TTC549 (cell line): ENCODE measurements around the gene HAUS8.

ENCODE experiments used
- FAIRE-seq: peaks from 2 replicates; lab custom pipeline; 2012; peaks lifted over from hg19 to GRCh38; lab: Jason Lieb, UNC

The HAUS8 gene

DNA sequence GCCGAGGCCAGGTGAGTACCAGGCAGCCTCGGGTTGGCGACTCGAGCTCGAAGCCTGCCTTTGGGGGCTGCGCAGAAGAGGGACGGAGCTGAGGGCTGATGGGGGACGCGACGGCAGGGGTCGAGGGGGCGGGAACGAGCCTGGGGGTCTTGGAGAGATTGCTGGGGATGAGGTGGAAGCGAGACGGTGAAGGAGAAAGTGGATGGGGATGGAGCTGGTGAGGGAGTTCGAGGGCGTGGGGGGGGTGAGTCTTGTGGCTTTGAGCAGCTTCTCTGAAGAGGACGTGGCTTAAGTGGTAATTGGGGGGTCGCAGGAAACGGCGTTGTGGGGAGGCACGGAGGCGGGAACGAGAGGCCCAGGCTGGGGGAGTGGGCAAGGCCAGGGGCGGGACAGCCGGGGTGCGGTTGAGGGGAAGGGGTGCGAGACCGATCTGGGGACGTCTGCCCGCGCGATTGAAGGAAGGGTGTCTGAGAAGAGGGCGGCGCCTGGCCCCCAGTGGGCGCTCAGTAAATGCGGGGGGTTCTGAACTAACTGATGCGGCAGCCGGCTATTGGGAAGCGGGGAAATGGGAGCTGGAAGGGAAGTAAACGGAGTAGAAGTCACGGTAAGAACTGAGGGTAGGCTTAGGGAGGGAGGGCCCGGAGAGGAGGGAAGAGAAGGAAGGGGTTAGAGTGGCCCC is 751 bp upstream of the HAUS8 start:
- FAIRE-seq, result no peak

GRCh38 chr19:17074634-17075034 is 618 bp downstream of the HAUS8 start:
- no peak for FAIRE-seq

GRCh38 chr19:17073869-17074633 is 1.2 kb downstream of the HAUS8 start:
- no peak for FAIRE-seq

- no peak for FAIRE-seq
These were observed 4.3 kb downstream of the HAUS8 start for GRCh38 chr19:17070912-17071311.

DNA sequence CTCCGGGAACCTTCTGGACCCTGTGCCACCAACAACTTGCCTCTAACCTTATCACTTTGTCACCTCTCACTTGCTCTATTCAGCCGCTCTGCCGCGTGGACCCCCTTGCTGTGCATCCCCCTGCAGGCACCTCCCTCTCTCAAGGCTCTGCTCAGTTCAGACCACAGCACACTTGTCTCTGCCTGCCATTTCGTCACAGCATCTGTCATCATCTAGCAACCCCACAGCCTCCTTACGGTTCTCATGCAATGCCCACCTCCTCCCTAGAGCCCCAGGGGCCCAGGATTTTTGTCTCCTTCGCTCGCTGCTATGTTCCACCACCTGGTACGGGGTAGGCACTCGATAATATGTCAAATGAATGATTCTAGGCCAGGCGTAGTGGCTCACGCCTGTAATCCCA is 4.8 kb downstream of the HAUS8 start:
- no peak for FAIRE-seq

DNA sequence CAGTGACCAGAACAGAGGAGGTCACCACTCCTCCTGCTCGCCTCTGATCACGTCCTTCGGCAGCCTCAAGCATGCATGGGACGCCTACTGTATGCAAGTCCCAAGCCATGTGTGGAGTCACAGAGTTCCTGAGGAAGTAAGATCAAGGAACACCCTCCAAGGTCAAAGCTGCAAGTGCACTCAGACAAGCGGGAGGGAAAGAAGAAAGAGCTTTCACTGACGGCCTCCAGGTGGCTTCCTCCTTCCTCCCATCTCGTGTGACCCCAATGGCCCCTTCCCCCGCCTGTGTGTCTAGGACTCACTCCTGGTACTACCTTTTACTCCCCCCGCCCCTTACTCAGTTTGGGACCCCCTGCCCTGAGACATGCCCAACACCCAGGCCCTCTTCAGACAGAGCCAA is 6.1 kb downstream of the HAUS8 start:
- no peak for FAIRE-seq

DNA sequence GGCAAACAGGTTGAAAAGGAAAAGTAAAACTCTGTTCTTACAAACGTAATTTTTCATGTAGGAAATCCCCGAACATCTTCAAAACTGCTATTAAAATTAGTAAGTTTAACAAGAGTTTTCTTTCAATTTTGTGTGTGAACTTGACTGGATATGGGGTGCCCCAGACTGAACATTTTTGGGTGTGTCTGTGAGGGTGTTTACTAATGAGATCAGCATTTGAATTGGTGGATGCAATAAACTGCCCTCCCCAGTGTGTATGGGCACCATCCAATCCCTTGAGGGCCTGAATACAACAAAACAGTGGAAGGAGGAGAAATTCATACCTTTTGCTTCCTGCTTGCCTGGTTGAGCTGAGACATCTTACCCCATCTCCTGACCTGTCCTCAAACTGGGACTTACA is 11.8 kb downstream of the HAUS8 start:
- no peak for FAIRE-seq

DNA sequence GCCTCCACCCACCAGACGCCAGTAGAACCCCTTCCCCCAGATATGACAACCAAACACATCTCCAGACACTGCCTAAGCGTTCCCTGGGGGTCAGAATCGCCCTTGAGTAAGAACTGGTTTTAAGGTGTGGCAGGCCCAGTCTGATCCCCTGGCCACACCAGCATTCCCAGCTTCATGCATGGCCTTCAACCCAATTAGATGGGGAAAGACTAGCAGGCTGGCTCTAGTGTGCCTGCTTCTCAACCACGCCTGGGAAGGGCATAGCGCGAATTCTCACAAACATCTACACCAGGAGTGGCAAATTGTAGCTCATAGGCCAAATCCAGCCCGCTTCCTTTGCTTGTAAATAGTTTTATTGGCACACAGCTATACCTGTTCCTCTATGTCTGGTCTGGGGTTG is 13.6 kb downstream of the HAUS8 start:
- FAIRE-seq, result no peak

GRCh38 chr19:17061205-17061604 is 14.0 kb downstream of the HAUS8 start:
- no peak for FAIRE-seq

DNA sequence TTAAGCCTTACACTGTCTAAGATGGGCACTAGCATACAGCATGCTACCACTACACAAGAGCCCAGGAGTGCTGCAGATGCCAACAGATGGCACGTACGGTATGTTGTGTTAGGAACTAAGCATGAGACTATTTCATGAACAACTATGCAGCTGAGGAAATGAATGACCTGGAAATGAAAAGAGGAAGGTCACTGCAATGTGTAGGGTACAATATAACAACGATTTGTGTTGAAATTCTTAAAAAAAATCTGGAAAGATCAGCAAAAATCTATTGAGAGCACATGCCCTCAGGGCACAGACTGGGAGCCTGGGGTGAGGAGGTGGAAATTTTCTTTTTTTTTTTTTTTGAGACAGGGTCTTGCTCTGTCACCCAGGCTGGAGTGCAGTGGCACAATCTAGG is 14.4 kb downstream of the HAUS8 start:
- no peak for FAIRE-seq

GRCh38 chr19:17058236-17058635 is 17.0 kb downstream of the HAUS8 start:
- no peak for FAIRE-seq

GRCh38 chr19:17055636-17056035 is 19.6 kb downstream of the HAUS8 start:
- no peak for FAIRE-seq

- no peak for FAIRE-seq
These were observed 20.5 kb downstream of the HAUS8 start for GRCh38 chr19:17054746-17055145.

DNA sequence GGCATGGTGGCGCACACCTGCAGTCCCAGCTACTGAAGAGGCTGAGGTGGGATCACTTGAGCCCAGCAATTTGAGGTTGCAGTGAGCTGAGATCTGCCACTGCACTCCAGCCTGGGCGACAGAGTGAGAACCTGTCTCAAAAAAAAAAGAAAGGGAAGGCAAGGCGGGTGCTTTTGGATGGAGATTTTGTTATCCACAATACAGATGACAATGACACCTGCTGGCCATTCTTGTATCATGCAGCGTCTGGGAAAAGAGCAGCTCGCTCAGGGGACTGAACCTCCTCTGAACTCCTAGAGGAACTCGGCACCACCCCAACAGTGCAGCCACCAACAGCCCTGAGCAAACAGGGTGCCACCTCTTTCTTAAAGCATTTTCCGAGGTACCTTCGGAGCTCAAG is 22.8 kb downstream of the HAUS8 start:
- FAIRE-seq, result no peak

DNA sequence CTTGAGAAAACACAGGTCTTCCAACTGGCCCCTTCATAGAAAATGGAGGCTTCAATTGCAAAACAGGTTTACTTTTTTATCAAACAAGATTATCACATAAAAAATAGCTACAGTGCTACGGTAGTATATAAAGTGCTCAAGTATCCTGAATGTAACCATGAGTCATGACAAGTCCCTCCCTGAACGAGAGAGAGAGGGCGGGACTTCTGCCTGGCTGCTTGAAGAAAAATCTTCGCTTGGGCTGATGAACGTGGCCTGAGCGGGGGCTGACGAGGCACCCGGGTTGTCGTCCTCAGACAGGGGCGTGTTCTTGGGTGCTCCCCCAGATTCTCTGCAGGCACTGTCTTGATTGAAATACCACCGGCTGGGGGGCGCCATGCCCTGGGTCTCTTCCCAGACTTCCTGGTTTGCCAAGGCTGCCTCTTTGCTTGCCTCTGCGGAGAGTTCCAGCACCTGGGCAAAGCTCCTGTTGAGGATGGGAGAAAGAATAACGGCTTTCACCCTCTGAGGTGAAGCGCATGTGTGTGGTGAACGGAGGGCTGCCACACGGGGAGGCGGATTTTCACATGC is 25.5 kb downstream of the HAUS8 start:
- FAIRE-seq, result no peak

- no peak for FAIRE-seq
These were observed 26.3 kb downstream of the HAUS8 start for GRCh38 chr19:17048885-17049453.

DNA sequence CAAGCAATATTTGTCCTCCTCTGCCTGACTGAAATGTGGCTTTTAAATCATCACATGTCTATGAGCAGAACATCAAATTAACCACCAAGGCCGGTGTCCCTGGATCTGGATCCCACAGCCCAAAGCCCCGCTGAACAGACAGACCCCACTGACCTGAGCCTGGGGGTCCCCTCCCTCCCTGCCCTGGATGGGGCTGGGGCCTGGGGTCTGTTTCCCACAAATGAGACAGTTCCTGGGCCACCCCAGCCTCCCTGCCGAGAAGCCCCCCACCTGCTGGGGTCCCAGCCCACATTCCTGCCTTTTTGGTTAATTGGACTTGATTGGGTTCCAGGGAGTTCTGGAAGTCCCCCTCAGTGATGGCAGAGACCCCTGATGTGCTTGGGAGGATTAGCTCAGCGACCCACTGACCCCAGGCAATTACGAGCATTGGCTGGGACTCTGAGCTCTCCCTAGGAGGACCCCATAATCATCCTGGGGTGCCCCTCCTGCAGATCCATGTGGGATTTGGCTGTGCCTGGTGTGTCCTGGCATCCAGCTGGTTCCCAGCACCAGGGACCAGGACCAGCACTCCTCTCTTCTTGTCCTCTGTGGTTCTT is 29.2 kb downstream of the HAUS8 start:
- no peak for FAIRE-seq

GRCh38 chr19:17043744-17044143 is 31.5 kb downstream of the HAUS8 start:
- no peak for FAIRE-seq

- FAIRE-seq, result no peak
These were observed 33.3 kb downstream of the HAUS8 start for GRCh38 chr19:17041976-17042375.

DNA sequence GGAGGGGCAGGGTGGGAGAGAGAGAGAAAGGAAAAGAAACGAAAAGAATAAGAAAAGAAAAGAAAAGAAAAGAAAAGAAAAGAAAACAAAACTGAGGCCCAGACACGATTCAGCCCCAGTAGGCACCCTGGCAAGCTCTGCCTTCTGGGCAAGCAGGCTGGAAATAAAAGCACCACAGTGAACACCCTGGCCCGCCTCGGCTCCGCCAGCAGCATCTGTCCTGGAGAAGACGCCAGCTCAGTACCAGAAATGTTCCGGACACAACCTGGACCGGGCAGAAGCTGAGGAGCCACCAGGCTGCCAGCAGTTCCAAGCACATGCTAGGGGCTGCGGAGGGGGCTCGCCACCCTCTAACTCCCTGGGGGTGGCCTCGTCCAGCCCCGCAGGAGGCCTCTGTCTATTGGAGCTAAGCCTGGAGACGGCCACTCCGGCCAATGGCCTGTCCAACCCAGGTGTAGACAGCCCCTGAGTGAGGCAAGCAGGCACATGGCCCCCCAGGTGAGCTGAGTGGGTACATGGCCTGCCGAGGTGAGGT is 37.2 kb downstream of the HAUS8 start:
- FAIRE-seq, result no peak

GRCh38 chr19:17037184-17037583 is 38.1 kb downstream of the HAUS8 start:
- no peak for FAIRE-seq

DNA sequence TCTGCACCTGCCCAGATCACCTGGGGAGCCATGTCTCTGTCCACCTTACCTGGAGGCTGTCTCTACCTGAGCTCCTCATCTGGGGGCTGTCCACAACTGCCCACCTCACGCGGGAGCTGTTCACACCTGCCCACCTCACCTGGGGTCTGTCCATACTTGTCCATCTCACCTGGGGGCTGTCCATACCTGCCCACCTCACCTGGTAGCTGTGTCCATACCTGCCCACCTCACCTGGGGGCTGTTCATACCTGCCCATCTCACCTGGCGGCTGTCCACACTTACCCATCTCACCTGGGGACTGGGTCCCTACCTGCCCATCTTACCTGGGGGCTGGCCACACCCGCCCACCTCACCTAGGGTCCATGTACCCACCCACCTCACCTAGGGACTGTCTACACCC is 38.6 kb downstream of the HAUS8 start:
- no peak for FAIRE-seq
